SU-DHL-6 (cell line): ENCODE data around the gene GRHL3.

Experiments used
- H2AFZ ChIP-seq: fragments of 200-600 bp; sonication (generic); 2 replicates; pipeline ENCODE4 v1.6.1; 2014; ENCODE audit warnings: low read depth, mild to moderate bottlenecking, moderate library complexity, mixed read lengths, antibody characterized with exemption, low read length; ENCODE audit not compliant: severe bottlenecking
- H3F3A ChIP-seq: fragments of 200-600 bp; shearing (Covaris generic); 2 replicates; pipeline ENCODE4 v1.6.0; 2016; ENCODE audit warnings: antibody characterized with exemption, mild to moderate bottlenecking; ENCODE audit not compliant: insufficient read depth
- H3K27ac ChIP-seq: fragments of 200-600 bp; sonication (generic); 2 replicates; pipeline ENCODE4 v1.5.1; 2016; ENCODE audit warnings: low read depth, mild to moderate bottlenecking, low read length, moderate library complexity, mixed read lengths
- H3K27me3 ChIP-seq: fragments of 200-600 bp; sonication (generic), shearing (Covaris generic); 2 replicates; pipeline ENCODE4 v1.6.0; 2014; ENCODE audit warnings: mild to moderate bottlenecking, low read length
- H3K36me3 ChIP-seq: fragments of 200-600 bp; sonication (generic); 2 replicates; pipeline ENCODE4 v1.6.1; 2014; ENCODE audit warnings: mild to moderate bottlenecking, low read length, mixed read lengths
- H3K4me2 ChIP-seq: fragments of 300-600, 200-600 bp; shearing (Covaris generic), sonication (generic); 2 replicates; pipeline ENCODE4 v1.6.0; 2014; ENCODE audit warnings: low read length, low read depth, mild to moderate bottlenecking; ENCODE audit not compliant: poor library complexity, severe bottlenecking
- H3K4me3 ChIP-seq: fragments of 200-600 bp; sonication (generic); 2 replicates; pipeline ENCODE4 v1.5.1; 2014; ENCODE audit warnings: antibody characterized with exemption, low read length, mild to moderate bottlenecking, mixed read lengths; ENCODE audit not compliant: insufficient read depth, poor library complexity, severe bottlenecking
- H3K79me2 ChIP-seq: fragments of 200-600 bp; sonication (generic); 2 replicates; pipeline ENCODE4 v1.6.1; 2014; ENCODE audit warnings: mild to moderate bottlenecking, low read length, moderate library complexity; ENCODE audit not compliant: insufficient read depth
- H3K9ac ChIP-seq: fragments of 200-600 bp; sonication (generic); 2 replicates; pipeline ENCODE4 v1.7.0; 2014; ENCODE audit warnings: mild to moderate bottlenecking, low read length
- H3K9me2 ChIP-seq: fragments of 200-600 bp; sonication (generic); replicated peaks from 2 replicates; pipeline ENCODE4 v1.6.1; 2014; ENCODE audit warnings: low read length; ENCODE audit not compliant: insufficient read depth
- H3K9me3 ChIP-seq: fragments of 200-600 bp; sonication (generic); 2 replicates; pipeline ENCODE4 v1.6.1; 2014; ENCODE audit warnings: low read length, mixed read lengths; ENCODE audit not compliant: insufficient read depth
- H4K20me1 ChIP-seq: fragments of 200-600 bp; sonication (generic); 2 replicates; pipeline ENCODE4 v1.6.1; 2014; ENCODE audit warnings: low read depth, mild to moderate bottlenecking, antibody characterized with exemption, low read length, moderate library complexity, mixed read lengths
- EZH2phosphoT487 ChIP-seq: fragments of 200-600 bp; sonication (generic), shearing (Covaris generic); conservative IDR thresholded peaks from 2 replicates; pipeline ENCODE4 v1.6.1; 2018; ENCODE audit warnings: mild to moderate bottlenecking, antibody characterized with exemption, low read length, moderate library complexity, mixed read lengths
- TF ChIP-seq, protein P1 (sequence below): fragments of 200-600 bp; sonication (generic); IDR thresholded peaks from one replicate; pipeline ENCODE4 v1.5.1; 2017; ENCODE audit warnings: antibody characterized with exemption, mild to moderate bottlenecking, low read length, moderate library complexity; ENCODE audit not compliant: insufficient read depth, poor library complexity, severe bottlenecking

GRHL3 gene

GRCh38 chr1:24344090-24344742 is 25.1 kb downstream of the GRHL3 start:
- Histone ChIP-seq H3K4me2 (no peak overlapping the region), H3K27me3 (no peaks in the 10 kb centered on the region), H3K27ac (no peak overlapping the region), H3K79me2 (no peaks in the 10 kb centered on the region), H3K9ac (no peak overlapping the region), H3K9me3 (no peaks in the 10 kb centered on the region), H3F3A (no peaks in the 10 kb centered on the region), H3K9me2 (no peaks in the 10 kb centered on the region), H4K20me1 (no peaks in the 10 kb centered on the region), H3K4me3 (no peak overlapping the region), H3K36me3 (no peaks in the 10 kb centered on the region), H2AFZ (no peak overlapping the region)
- TF ChIP-seq, protein P1, sequence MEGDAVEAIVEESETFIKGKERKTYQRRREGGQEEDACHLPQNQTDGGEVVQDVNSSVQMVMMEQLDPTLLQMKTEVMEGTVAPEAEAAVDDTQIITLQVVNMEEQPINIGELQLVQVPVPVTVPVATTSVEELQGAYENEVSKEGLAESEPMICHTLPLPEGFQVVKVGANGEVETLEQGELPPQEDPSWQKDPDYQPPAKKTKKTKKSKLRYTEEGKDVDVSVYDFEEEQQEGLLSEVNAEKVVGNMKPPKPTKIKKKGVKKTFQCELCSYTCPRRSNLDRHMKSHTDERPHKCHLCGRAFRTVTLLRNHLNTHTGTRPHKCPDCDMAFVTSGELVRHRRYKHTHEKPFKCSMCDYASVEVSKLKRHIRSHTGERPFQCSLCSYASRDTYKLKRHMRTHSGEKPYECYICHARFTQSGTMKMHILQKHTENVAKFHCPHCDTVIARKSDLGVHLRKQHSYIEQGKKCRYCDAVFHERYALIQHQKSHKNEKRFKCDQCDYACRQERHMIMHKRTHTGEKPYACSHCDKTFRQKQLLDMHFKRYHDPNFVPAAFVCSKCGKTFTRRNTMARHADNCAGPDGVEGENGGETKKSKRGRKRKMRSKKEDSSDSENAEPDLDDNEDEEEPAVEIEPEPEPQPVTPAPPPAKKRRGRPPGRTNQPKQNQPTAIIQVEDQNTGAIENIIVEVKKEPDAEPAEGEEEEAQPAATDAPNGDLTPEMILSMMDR = no peak
- no peak for TF ChIP-seq EZH2phosphoT487

DNA sequence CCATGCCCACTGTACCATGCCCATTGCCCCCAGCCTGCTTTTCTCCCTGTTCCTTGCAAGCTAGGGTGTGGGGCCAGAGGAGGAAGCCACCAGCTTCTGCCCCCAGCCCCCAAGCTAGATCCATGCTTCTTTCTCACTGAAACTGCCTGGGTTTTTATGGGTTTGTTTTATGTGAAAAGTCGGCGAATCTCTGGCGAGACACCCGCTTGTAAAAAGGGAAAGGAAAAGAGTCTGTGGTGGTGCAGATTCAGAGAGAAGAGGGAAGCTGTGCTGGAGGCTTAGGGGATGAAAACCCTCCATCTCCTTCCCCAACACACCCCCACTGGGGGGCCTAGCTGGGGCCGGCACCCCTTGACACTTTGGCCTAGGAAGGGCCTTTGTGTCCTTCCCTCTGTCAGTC is 26.2 kb downstream of the GRHL3 start:
- H3K27ac ChIP-seq = no peak overlapping the region
- H3K9me3 ChIP-seq = no peaks in the 10 kb centered on the region
- H3K79me2 ChIP-seq = no peaks in the 10 kb centered on the region
- TF ChIP-seq, protein P1 = no peak
- no peak for TF ChIP-seq EZH2phosphoT487
- H3F3A ChIP-seq = no peaks in the 10 kb centered on the region
- no peak overlapping the region for H3K9ac ChIP-seq
- no peaks in the 10 kb centered on the region for H3K36me3 ChIP-seq
- no peaks in the 10 kb centered on the region for H4K20me1 ChIP-seq
- H3K9me2 ChIP-seq = no peaks in the 10 kb centered on the region
- no peak overlapping the region for H3K4me2 ChIP-seq
- H3K27me3 ChIP-seq = no peaks in the 10 kb centered on the region
- H2AFZ ChIP-seq = no peak overlapping the region
- H3K4me3 ChIP-seq = no peak overlapping the region

DNA sequence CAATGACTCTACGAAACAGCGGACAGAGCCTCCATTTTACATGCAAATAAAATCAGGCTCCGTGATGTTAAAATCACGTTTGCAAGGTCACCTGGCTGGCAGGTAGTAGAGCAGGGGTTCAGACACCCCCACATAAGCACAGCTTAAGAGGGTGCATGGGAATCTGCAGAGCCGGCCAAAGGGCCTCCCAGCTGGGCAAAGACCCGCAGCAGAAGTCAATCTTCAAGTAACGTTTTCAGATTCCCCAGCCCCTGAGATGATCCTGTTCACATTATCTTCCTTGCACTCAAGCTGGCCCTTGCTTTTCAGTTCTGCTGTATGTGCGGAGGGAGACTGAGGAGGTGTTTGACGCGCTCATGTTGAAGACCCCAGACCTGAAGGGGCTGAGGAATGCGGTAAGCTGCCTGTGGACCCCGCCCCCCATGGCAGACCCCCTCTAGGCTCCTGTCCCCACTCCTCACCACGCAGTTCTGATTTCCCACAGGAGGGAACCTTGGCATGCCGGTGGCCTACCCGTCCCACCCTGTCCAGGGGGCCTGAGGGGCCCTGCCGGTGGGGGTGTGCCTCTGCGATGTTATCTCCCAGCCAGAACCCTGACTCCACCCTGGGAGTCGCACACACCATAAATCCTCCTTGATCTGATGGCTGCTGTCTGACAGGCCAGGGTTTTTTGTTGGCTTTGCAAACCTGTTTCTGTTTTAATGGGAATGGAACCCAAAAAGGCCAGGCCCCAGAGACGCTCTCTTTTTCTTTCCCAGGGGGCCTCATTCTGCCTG is 28.2 kb downstream of the GRHL3 start:
- Histone ChIP-seq H3K79me2 (no peaks in the 10 kb centered on the region), H3K9ac (no peak overlapping the region), H3K9me3 (no peaks in the 10 kb centered on the region), H3K27me3 (no peaks in the 10 kb centered on the region), H2AFZ (no peak overlapping the region), H4K20me1 (no peaks in the 10 kb centered on the region), H3K36me3 (no peaks in the 10 kb centered on the region), H3F3A (no peaks in the 10 kb centered on the region), H3K27ac (no peak overlapping the region), H3K9me2 (no peaks in the 10 kb centered on the region), H3K4me2 (no peak overlapping the region), H3K4me3 (no peak overlapping the region)
- no peak for TF ChIP-seq EZH2phosphoT487
- TF ChIP-seq, protein P1 = no peak
